Uterus (tissue), 4 donors: ENCODE measurements around the gene COX10. TPM values are rescaled to one million over a fixed set of nuclear protein-coding genes. Genes with fewer than 3 reads are reported as not detected.

Experiments
- DNase-seq, 2 donors: peaks; one replicate each; pipeline ENCODE4 v3.0.0-alpha.2; 2019 to 2020
- H3K27ac ChIP-seq, 2 donors: fragments of 200-600 bp; sonication (generic); 1 replicate in 1 of 2; 2 replicates in 1 of 2; pipeline ENCODE4 v1.5.1; 2016 to 2018
- H3K27me3 ChIP-seq, 2 donors: fragments of 200-600 bp; sonication (generic); one replicate each; pipeline ENCODE4 v1.5.1; 2018 to 2019; ENCODE audit warnings: control low read depth in 1 of 2
- H3K36me3 ChIP-seq, 2 donors: fragments of 200-600 bp; sonication (generic); one replicate each; pipeline ENCODE4 v1.5.1; 2019; ENCODE audit warnings: control low read depth in 1 of 2
- H3K4me1 ChIP-seq, 2 donors: fragments of 200-600 bp; sonication (generic); one replicate each; pipeline ENCODE4 v1.5.1; 2018 to 2019; ENCODE audit warnings: control low read depth in 1 of 2
- H3K4me3 ChIP-seq, 2 donors: fragments of 200-600 bp; sonication (generic); 1 replicate in 1 of 2; 2 replicates in 1 of 2; pipeline ENCODE4 v1.5.1; 2018 to 2019; ENCODE audit warnings: mild to moderate bottlenecking in 1 of 2
- H3K9me3 ChIP-seq, 2 donors: fragments of 200-600 bp; sonication (generic); one replicate each; pipeline ENCODE4 v1.5.1; 2019; ENCODE audit warnings: control low read depth in 1 of 2
- CTCF ChIP-seq, 4 experiments: fragments of 200-600 bp in 2 of 4; fragments of 450-650 bp in 2 of 4; sonication (generic) in 2 of 4; IDR thresholded peaks; one replicate each; pipeline ENCODE4 v1.5.1; 2016 to 2019; ENCODE audit warnings: antibody characterized with exemption in 4 of 4, mild to moderate bottlenecking in 2 of 4, moderate library complexity in 1 of 4
- POLR2A ChIP-seq, 2 donors: fragments of 450-650 bp; IDR thresholded peaks; one replicate each; pipeline ENCODE4 v1.6.1; 2016; ENCODE audit warnings: antibody characterized with exemption in 2 of 2, mild to moderate bottlenecking in 1 of 2, moderate library complexity in 1 of 2
- intact Hi-C: fragments of 100-400 bp; cut with DNase I; formaldehyde crosslinking; loops from one replicate; pipeline ENCODE4 v1.15.1; 2023; ENCODE audit warnings: low total_unique reads
- total RNA-seq, 4 donors: library from RNA; depleted of rRNA in 3 of 4; stranded (reverse); fragments of >200 nt in 3 of 4; gene quantifications; one replicate each; pipeline versions ENCODE4 v1.1.0 to v1.2.4, GENCODE V29; 2014 to 2023
- donor health status: DM: yes; HTN: yes; CAD: no.

The COX10 gene
- total RNA-seq, 4 donors from 2014 or later: 3.2 to 23.4 (median 10.9) TPM

- TF ChIP-seq POLR2A (IDR thresholded peaks at IDR 0.05) (no peak), CTCF (IDR thresholded peaks at IDR 0.05) (no peak)
- H3K36me3 ChIP-seq: no peaks in the 10 kb centered on the region
- H3K27me3 ChIP-seq: no peaks in the 10 kb centered on the region
- no peak overlapping the region for H3K27ac ChIP-seq
- intact Hi-C loops: no loop called here
- H3K4me3 ChIP-seq: no peak overlapping the region
- H3K9me3 ChIP-seq: no peaks in the 10 kb centered on the region
- DNase-seq: no peak
- H3K4me1 ChIP-seq: no peaks in the 10 kb centered on the region
These were observed 56.3 kb downstream of the COX10 start for GRCh38 chr17:14125518-14126137.

- intact Hi-C loops: no loop called here
- DNase-seq: no peak
- Histone ChIP-seq H3K27ac (no peak overlapping the region), H3K4me3 (no peak overlapping the region), H3K36me3 (no peaks in the 10 kb centered on the region), H3K27me3 (no peaks in the 10 kb centered on the region), H3K4me1 (no peaks in the 10 kb centered on the region), H3K9me3 (no peaks in the 10 kb centered on the region)
- TF ChIP-seq CTCF (IDR thresholded peaks at IDR 0.05) (no peak), POLR2A (IDR thresholded peaks at IDR 0.05) (no peak)
These were observed 63.8 kb downstream of the COX10 start for GRCh38 chr17:14133104-14133503.

GRCh38 chr17:14134456-14134855, 65.2 kb downstream of the COX10 start:
- H3K27me3 ChIP-seq: no peaks in the 10 kb centered on the region
- intact Hi-C loops: no loop called here
- TF ChIP-seq CTCF (IDR thresholded peaks at IDR 0.05) (no peak), POLR2A (IDR thresholded peaks at IDR 0.05) (no peak)
- H3K9me3 ChIP-seq: no peaks in the 10 kb centered on the region
- no peak for DNase-seq
- H3K4me3 ChIP-seq: no peak overlapping the region
- no peaks in the 10 kb centered on the region for H3K36me3 ChIP-seq
- no peaks in the 10 kb centered on the region for H3K4me1 ChIP-seq
- no peak overlapping the region for H3K27ac ChIP-seq

GRCh38 chr17:14135906-14136590, 66.7 kb downstream of the COX10 start:
- Histone ChIP-seq H3K4me3 (no peak overlapping the region), H3K9me3 (no peaks in the 10 kb centered on the region), H3K4me1 (no peaks in the 10 kb centered on the region), H3K27me3 (no peaks in the 10 kb centered on the region), H3K27ac (no peak overlapping the region), H3K36me3 (no peaks in the 10 kb centered on the region)
- TF ChIP-seq POLR2A (IDR thresholded peaks at IDR 0.05) (no peak), CTCF (IDR thresholded peaks at IDR 0.05) (no peak)
- intact Hi-C loops: no loop called here
- no peak for DNase-seq

GRCh38 chr17:14138649-14139048, 69.3 kb downstream of the COX10 start:
- H3K27ac ChIP-seq: no peak overlapping the region
- TF ChIP-seq POLR2A (IDR thresholded peaks at IDR 0.05): no peak
- no peak for TF ChIP-seq CTCF (IDR thresholded peaks at IDR 0.05)
- intact Hi-C loops: no loop called here

More at GRCh38 chr17:14138649-14139048, 69.3 kb downstream of the COX10 start:
- no peaks in the 10 kb centered on the region for H3K36me3 ChIP-seq
- H3K4me3 ChIP-seq: no peak overlapping the region
- no peak for DNase-seq
- no peaks in the 10 kb centered on the region for H3K27me3 ChIP-seq
- no peaks in the 10 kb centered on the region for H3K4me1 ChIP-seq
- H3K9me3 ChIP-seq: no peaks in the 10 kb centered on the region
